PC-3 (cell line): ENCODE measurements around the gene TRIM38. TPM values are rescaled to one million over a fixed set of nuclear protein-coding genes. Genes with fewer than 3 reads are reported as not detected.
"Not testable (repeated sequence)": the region's sequence is repeated elsewhere in the genome, so short reads cannot be mapped to it uniquely, and the experiment has no call there.

Experiments
- ATAC-seq: fragments of 200-7000 bp; cut with Tn5 transposase; 2 replicates; pipeline ENCODE4 v1.9.1; 2020; ENCODE audit warnings: mild to moderate bottlenecking, moderate library complexity
- BruUV-seq: library from RNA; stranded (reverse); fragments of 400-500 nt; replicated peaks from 2 replicates; lab custom pipeline; 2021; lab: Mats Ljungman, UMichigan
- CTCF ChIA-PET: fragments of 300-600 bp; sonication (Branson Sonifier 250); formaldehyde crosslinking; loops from one replicate; lab custom pipeline; 2022; ENCODE audit warnings: antibody characterized with exemption; lab: Charles Lee
- POLR2A ChIA-PET: fragments of 300-600 bp; sonication (Branson Sonifier 250); formaldehyde crosslinking; loops from one replicate; lab custom pipeline; 2022; ENCODE audit warnings: antibody characterized with exemption; ENCODE audit not compliant: unreplicated experiment; lab: Charles Lee
- DNase-seq: peaks from one replicate; pipeline ENCODE4 v3.0.0-alpha.2; 2015
- H2AFZ ChIP-seq: fragments of 300-600 bp; sonication (generic); 2 replicates; pipeline ENCODE4 v1.6.0; 2016; ENCODE audit warnings: antibody characterized with exemption, low read length
- H3F3A ChIP-seq: fragments of 300-600 bp; sonication (generic); one replicate; pipeline ENCODE4 v1.6.0; 2017; ENCODE audit warnings: antibody characterized with exemption, low read length, control low read depth, mild to moderate bottlenecking; ENCODE audit not compliant: unreplicated experiment
- H3K27ac ChIP-seq: fragments of 300-600 bp; sonication (generic); 2 replicates; pipeline ENCODE4 v1.5.1; 2016; ENCODE audit warnings: mild to moderate bottlenecking, low read length
- H3K27me3 ChIP-seq: fragments of 300-600 bp; sonication (generic); 2 replicates; pipeline ENCODE4 v1.6.1; 2016; ENCODE audit warnings: low read length, mixed read lengths
- H3K36me3 ChIP-seq: fragments of 300-600 bp; sonication (generic); 2 replicates; pipeline ENCODE4 v1.6.1; 2016; ENCODE audit warnings: low read depth, mixed run types, low read length, mixed read lengths
- H3K4me1 ChIP-seq: fragments of 300-600 bp; sonication (generic); 2 replicates; pipeline ENCODE4 v1.5.1; 2016; ENCODE audit warnings: low read length; ENCODE audit not compliant: insufficient read depth
- H3K4me2 ChIP-seq: fragments of 300-600 bp; sonication (generic); 2 replicates; pipeline ENCODE4 v1.6.0; 2016; ENCODE audit warnings: low read length
- H3K4me3 ChIP-seq: fragments of 300-600 bp; sonication (generic); 2 replicates; pipeline ENCODE4 v1.5.1; 2016; ENCODE audit warnings: mild to moderate bottlenecking, low read length, mixed read lengths
- H3K79me2 ChIP-seq: fragments of 300-600 bp; sonication (generic); 2 replicates; pipeline ENCODE4 v1.6.1; 2017; ENCODE audit warnings: low read length, mixed read lengths
- H3K9ac ChIP-seq: fragments of 300-600 bp; sonication (generic); 2 replicates; pipeline ENCODE4 v1.6.0; 2016; ENCODE audit warnings: mild to moderate bottlenecking, low read length
- H3K9me2 ChIP-seq: fragments of 300-600 bp; sonication (generic); replicated peaks from 2 replicates; pipeline ENCODE4 v1.6.1; 2016; ENCODE audit warnings: mixed run types, low read length, mixed read lengths
- H3K9me3 ChIP-seq: fragments of 300-600 bp; sonication (generic); 2 replicates; pipeline ENCODE4 v1.6.1; 2016; ENCODE audit warnings: low read length, mixed read lengths
- H4K20me1 ChIP-seq: fragments of 300-600 bp; sonication (generic); 2 replicates; pipeline ENCODE4 v1.6.1; 2016; ENCODE audit warnings: low read length, mixed read lengths
- CTCF ChIP-seq: fragments of 300-600 bp; sonication (generic); conservative IDR thresholded peaks from 2 replicates; pipeline ENCODE4 v1.5.1; 2017; ENCODE audit warnings: antibody characterized with exemption, low read depth, mild to moderate bottlenecking, low read length
- EZH2 ChIP-seq: fragments of 300-600 bp; sonication (generic); IDR thresholded peaks from one replicate; pipeline ENCODE4 v1.6.1; 2017; ENCODE audit warnings: antibody characterized with exemption, mild to moderate bottlenecking, low read length; ENCODE audit not compliant: unreplicated experiment
- EZH2phosphoT487 ChIP-seq: fragments of 300-600 bp; sonication (generic); IDR thresholded peaks from 2 replicates; pipeline ENCODE4 v1.6.1; 2018; ENCODE audit warnings: mild to moderate bottlenecking, antibody characterized with exemption, low read length, borderline replicate concordance
- intact Hi-C: fragments of 100-400 bp; cut with micrococcal nuclease; formaldehyde crosslinking; loops from 2 replicates; pipeline ENCODE4 v1.9.0; 2023
- total RNA-seq: library from RNA; depleted of rRNA; stranded (reverse); fragments of >200 nt; gene quantifications from 2 replicates; pipeline ENCODE4 v1.2.3, GENCODE V29; 2014

TRIM38 gene
- total RNA-seq, 1 experiment from 2014 or later: 5.6 TPM

DNA sequence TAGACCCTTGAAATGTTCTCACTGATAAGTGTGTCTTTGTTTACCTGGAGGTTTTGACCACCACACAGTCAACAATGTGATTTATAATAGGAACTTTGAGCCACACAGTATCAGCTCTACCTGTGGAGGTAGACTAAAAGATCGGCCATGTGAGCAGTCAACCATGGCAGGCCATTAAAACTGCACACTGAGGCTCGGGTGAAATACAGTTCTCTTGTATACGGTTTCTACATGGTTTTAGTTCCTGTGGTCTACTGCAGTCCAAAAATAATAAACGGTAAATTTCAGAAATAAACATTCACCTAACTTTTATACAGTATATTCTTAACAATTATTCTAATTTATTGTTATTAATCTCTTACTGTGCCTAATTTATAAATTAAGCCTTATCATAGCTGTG lies 47.2 kb downstream of the TRIM38 start:
- Histone ChIP-seq H3K9ac (no peak overlapping the region), H3F3A (no peaks in the 10 kb centered on the region), H3K27ac (no peak overlapping the region), H3K4me2 (no peak overlapping the region), H3K9me2 (no peaks in the 10 kb centered on the region), H2AFZ (no peak overlapping the region), H3K79me2 (no peaks in the 10 kb centered on the region), H3K4me3 (no peak overlapping the region), H3K36me3 (no peaks in the 10 kb centered on the region), H3K9me3 (no peaks in the 10 kb centered on the region), H3K27me3 (no peaks in the 10 kb centered on the region), H3K4me1 (no peaks in the 10 kb centered on the region), H4K20me1 (no peaks in the 10 kb centered on the region)
- TF ChIP-seq EZH2phosphoT487: no peak
- TF ChIP-seq CTCF: no peak
- intact Hi-C loops: no loop called here
- ATAC-seq (no peak), DNase-seq (no peak)
- ChIA-PET CTCF (no interaction called here), POLR2A (interaction anchor here (0.9 kb wide), 1 partner anchor 10 kb away, joined by 3 read pairs; a partner anchor contains a TSS)
- no TSS peak for BruUV-seq

DNA sequence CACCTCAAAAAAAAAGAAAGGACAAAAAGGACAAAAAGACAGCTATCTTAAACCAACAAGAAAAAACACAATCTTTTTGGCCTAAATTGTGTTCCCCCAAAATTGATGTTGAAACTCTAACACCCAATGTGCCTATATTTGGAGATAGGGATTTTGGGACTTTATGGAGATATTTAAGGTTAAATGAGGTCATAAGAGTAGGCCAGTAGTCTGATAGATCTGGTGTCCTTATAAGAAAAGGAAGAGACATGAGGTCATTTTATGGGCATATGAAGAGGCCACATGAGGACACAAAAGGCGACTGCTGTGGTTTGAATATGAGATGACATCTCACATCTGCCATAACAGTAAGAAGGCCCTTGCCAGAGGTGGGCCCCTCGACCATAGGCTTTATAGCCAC lies 49.5 kb downstream of the TRIM38 start:
- CTCF ChIA-PET: no interaction called here
- no peak overlapping the region for H3K9ac ChIP-seq

GRCh38 chr6:26014386-26014785 lies 51.8 kb downstream of the TRIM38 start:
- H3K79me2 ChIP-seq, H3K9me3 ChIP-seq, H2AFZ ChIP-seq, CTCF ChIA-PET, H3K27ac ChIP-seq, POLR2A ChIA-PET, H3K27me3 ChIP-seq, intact Hi-C loops, H3K4me2 ChIP-seq, H3K9me2 ChIP-seq, H3F3A ChIP-seq, H3K9ac ChIP-seq, DNase-seq, H3K4me3 ChIP-seq, ATAC-seq, H4K20me1 ChIP-seq, H3K36me3 ChIP-seq, H3K4me1 ChIP-seq, BruUV-seq: not testable (repeated sequence)

More for the DNA sequence above, 49.5 kb downstream of the TRIM38 start:
- TF ChIP-seq EZH2phosphoT487 (no peak), EZH2 (no peak), CTCF (no peak)
- Histone ChIP-seq H3K4me3 (no peak overlapping the region), H3K27me3 (no peaks in the 10 kb centered on the region), H3K79me2 (no peaks in the 10 kb centered on the region), H3F3A (no peaks in the 10 kb centered on the region), H3K4me1 (no peaks in the 10 kb centered on the region), H3K27ac (no peak overlapping the region), H4K20me1 (no peaks in the 10 kb centered on the region), H3K4me2 (no peak overlapping the region), H3K9me2 (no peaks in the 10 kb centered on the region), H2AFZ (no peak overlapping the region), H3K36me3 (no peaks in the 10 kb centered on the region), H3K9me3 (no peaks in the 10 kb centered on the region)
- POLR2A ChIA-PET: no interaction called here
- DNase-seq: no peak
- intact Hi-C loops: no loop called here
- no TSS peak for BruUV-seq
- ATAC-seq: no peak
